Spleen (tissue), 7 donors: ENCODE measurements around the gene IPO7.
A peak's percentile ranks its signal among the peaks of the same experiment; 100 is the strongest.

Experiments used
- POLR2A ChIP-seq, 3 donors: fragments of 450-650 bp; IDR thresholded peaks; one replicate each; pipeline ENCODE4 v1.5.1; 2017; ENCODE audit warnings: antibody characterized with exemption in 3 of 3, mild to moderate bottlenecking in 1 of 3
- TF ChIP-seq, protein P1 (sequence below), 11 experiments: fragments of 200-600 bp in 7 of 11; fragments of 450-650 bp in 4 of 11; sonication (generic) in 4 of 11; IDR thresholded peaks in 8 of 11; conservative IDR thresholded peaks in 3 of 11; 1 replicate in 7 of 11; 2 replicates in 4 of 11; pipeline versions ENCODE4 v1.4.0 to v1.8.0; 2016 to 2021; ENCODE audit warnings: antibody characterized with exemption in 11 of 11, inconsistent platforms in 4 of 11, mild to moderate bottlenecking in 1 of 11
- donor health status: DM: no; HTN: no; CAD: no; lungs with moderate emphysema.
- donor health status: DM: no; HTN: no; CAD: no.
- donor health status: DM: no; HTN: no; CAD: no.

DNA sequence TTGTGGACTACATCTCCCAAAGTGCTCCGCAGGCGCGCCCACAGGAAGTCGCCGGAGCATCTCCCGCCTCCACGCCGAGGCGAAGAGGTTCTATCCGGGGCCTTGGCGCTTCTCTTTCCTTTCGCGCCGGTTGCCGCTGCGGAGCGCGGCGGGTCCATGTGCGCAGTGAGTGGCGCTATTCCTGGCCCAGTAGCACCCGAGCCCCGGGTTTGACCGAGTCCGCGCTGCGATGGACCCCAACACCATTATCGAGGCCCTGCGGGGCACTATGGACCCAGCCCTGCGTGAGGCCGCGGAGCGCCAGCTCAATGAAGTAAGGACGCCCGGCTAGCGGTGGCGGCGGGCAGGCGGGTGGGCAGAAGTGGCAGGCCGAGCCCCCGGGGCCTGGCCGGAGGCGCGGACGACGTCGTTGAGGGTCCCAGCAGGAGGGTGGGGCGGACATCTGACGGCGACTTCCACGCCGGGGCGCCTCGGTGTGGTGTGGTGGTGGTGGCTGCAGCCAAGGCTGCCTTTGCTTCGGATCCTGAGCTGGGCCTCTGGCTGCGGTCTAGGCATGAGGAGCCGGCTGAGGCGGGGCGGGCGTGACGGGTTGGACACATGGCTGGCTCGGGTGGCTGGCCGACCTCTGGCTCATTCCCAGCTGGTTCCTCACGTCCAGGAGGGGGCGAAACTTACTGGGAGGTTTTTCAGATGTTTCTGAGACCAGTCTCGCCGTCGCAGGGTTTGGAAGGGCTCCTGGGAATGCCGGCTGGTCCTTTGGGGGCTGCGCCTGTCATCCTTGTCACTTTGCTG lies at the start of gene IPO7:
- TF ChIP-seq, protein P1, sequence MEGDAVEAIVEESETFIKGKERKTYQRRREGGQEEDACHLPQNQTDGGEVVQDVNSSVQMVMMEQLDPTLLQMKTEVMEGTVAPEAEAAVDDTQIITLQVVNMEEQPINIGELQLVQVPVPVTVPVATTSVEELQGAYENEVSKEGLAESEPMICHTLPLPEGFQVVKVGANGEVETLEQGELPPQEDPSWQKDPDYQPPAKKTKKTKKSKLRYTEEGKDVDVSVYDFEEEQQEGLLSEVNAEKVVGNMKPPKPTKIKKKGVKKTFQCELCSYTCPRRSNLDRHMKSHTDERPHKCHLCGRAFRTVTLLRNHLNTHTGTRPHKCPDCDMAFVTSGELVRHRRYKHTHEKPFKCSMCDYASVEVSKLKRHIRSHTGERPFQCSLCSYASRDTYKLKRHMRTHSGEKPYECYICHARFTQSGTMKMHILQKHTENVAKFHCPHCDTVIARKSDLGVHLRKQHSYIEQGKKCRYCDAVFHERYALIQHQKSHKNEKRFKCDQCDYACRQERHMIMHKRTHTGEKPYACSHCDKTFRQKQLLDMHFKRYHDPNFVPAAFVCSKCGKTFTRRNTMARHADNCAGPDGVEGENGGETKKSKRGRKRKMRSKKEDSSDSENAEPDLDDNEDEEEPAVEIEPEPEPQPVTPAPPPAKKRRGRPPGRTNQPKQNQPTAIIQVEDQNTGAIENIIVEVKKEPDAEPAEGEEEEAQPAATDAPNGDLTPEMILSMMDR (IDR thresholded peaks at IDR 0.05 in 8 of 11, conservative IDR thresholded peaks at IDR 0.05 in 3 of 11): peak in 5 of 11 experiments; percentile 8 to 33 (median 13)
- TF ChIP-seq POLR2A (IDR thresholded peaks at IDR 0.05): peak in 2 of 3 donors; percentile 50 to 62
